ENCODE measurements around the gene MDFI. TPM values are rescaled to one million over a fixed set of nuclear protein-coding genes. Genes with fewer than 3 reads are reported as not detected.
A peak's percentile ranks its signal among the peaks of the same experiment; 100 is the strongest.

Gene MDFI
- total RNA-seq, 1 experiment from 2014 or later, result 96.4 TPM

DNA sequence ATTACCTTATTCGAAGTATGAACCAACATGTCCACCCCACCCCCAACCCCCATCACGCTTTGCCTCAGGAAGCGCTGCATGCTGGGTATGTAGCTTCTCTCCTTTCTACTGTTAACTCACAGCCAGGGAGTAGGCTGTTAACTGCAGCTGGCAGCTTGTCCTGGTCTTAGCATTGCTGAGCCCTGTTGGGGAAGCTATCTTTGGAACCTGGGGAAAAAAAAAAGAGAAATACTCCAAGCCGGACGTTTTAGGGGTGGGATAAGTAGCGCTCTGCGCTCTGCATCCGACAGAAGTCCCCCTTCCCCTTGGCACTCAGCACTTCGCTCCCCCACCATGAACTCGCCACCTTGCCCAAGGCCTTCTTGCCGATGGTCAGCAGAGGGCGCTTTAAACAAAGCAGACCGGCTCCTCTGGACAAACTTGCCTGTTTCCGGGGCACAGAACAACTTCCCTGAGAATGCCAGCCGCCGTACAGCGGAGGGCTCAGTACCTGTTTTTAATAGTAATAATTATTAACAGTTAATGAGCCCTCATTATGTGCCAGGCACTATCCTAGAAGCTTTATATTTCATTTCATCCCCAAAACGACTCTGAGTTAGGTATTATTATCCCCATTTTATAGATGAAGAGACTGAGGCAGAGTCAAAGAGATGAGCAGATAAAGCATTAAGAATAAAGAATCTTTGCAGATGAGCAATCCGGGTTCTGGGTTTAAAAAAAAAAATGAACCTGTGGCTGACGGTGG, 35.2 kb upstream of the MDFI start:
- ATAC-seq, result peak; percentile 83
- Histone ChIP-seq H3K4me1 (ENCODE audit: insufficient read depth, low read length) (peaks cover 7% of the 10 kb centered on the region), H4K20me1 (ENCODE audit: low read length) (no peaks in the 10 kb centered on the region), H3K9me2 (replicated peaks; ENCODE audit: low read length) (no peaks in the 10 kb centered on the region), H3K4me2 (ENCODE audit: low read length) (peak overlapping the region; percentile 77), H3K79me2 (ENCODE audit: low read length) (no peaks in the 10 kb centered on the region), H3K9ac (ENCODE audit: low read length) (no peak overlapping the region), H3K36me3 (ENCODE audit: low read depth, low read length) (no peaks in the 10 kb centered on the region), H3F3A (ENCODE audit: low read length, unreplicated experiment) (no peaks in the 10 kb centered on the region), H3K27ac (ENCODE audit: low read length) (no peak overlapping the region), H3K27me3 (ENCODE audit: low read length) (no peaks in the 10 kb centered on the region), H3K9me3 (ENCODE audit: low read length) (no peaks in the 10 kb centered on the region), H2AFZ (ENCODE audit: low read length) (peak overlapping the region; percentile 75), H3K4me3 (ENCODE audit: low read length) (peak overlapping the region; percentile 45; the same call in 1 of the 2 replicates)
- POLR2A ChIA-PET (ENCODE audit: unreplicated experiment), result interaction anchor here (0.6 to 0.7 kb wide), 2 partner anchors 16 to 34 kb away, joined by 3 to 6 read pairs; no protein-coding TSS in a partner anchor
- peak; percentile 85 for DNase-seq
- intact Hi-C loops (cut with micrococcal nuclease), result loop anchor here (1.0 to 10.0 kb wide), 2 partner anchors 79 to 172 kb away; partner anchors contain the start of gene FRS3
- BruUV-seq (replicated peaks), result TSS peak; percentile 10
- CTCF ChIA-PET, result interaction anchor here (0.6 to 1.8 kb wide), 5 partner anchors 10 to 235 kb away, joined by 3 to 12 read pairs (median 9); no protein-coding TSS in a partner anchor
- TF ChIP-seq, protein P1, sequence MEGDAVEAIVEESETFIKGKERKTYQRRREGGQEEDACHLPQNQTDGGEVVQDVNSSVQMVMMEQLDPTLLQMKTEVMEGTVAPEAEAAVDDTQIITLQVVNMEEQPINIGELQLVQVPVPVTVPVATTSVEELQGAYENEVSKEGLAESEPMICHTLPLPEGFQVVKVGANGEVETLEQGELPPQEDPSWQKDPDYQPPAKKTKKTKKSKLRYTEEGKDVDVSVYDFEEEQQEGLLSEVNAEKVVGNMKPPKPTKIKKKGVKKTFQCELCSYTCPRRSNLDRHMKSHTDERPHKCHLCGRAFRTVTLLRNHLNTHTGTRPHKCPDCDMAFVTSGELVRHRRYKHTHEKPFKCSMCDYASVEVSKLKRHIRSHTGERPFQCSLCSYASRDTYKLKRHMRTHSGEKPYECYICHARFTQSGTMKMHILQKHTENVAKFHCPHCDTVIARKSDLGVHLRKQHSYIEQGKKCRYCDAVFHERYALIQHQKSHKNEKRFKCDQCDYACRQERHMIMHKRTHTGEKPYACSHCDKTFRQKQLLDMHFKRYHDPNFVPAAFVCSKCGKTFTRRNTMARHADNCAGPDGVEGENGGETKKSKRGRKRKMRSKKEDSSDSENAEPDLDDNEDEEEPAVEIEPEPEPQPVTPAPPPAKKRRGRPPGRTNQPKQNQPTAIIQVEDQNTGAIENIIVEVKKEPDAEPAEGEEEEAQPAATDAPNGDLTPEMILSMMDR (conservative IDR thresholded peaks at IDR 0.05; ENCODE audit: low read depth, low read length), result peak; percentile 97
- no peak for TF ChIP-seq EZH2phosphoT487 (IDR thresholded peaks at IDR 0.05; ENCODE audit: borderline replicate concordance, low read length)

DNA sequence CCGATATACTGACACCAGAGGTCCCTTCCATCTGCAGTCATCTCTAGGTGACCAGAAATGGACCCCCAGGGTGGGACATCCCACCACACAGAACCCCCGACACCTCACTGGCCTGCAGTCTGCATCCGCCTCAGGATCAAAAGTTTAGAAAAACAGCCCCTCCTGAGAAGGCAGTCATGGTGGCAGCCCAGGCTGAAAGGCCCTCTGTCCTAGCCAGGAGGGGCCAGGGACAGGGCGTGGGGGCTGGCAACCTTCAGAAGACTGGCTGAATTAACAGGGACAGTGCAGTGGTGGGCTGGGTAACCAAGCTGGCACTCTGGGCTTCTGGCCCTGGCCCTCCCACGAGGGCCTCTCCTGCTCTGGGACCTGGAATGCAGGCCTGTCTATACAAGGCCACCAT, 34.3 kb upstream of the MDFI start:
- CTCF ChIA-PET, result interaction anchor here (0.7 kb wide), 1 partner anchor 9 kb away, joined by 3 read pairs; no protein-coding TSS in a partner anchor
- Histone ChIP-seq H3K9me2 (replicated peaks; ENCODE audit: low read length) (no peaks in the 10 kb centered on the region), H4K20me1 (ENCODE audit: low read length) (no peaks in the 10 kb centered on the region), H3K27me3 (ENCODE audit: low read length) (no peaks in the 10 kb centered on the region), H3K9ac (ENCODE audit: low read length) (no peak overlapping the region), H3K79me2 (ENCODE audit: low read length) (no peaks in the 10 kb centered on the region), H2AFZ (ENCODE audit: low read length) (no peak overlapping the region), H3F3A (ENCODE audit: low read length, unreplicated experiment) (no peaks in the 10 kb centered on the region), H3K27ac (ENCODE audit: low read length) (no peak overlapping the region), H3K4me1 (ENCODE audit: insufficient read depth, low read length) (peaks cover 7% of the 10 kb centered on the region), H3K4me3 (ENCODE audit: low read length) (no peak overlapping the region), H3K4me2 (ENCODE audit: low read length) (no peak overlapping the region), H3K9me3 (ENCODE audit: low read length) (no peaks in the 10 kb centered on the region), H3K36me3 (ENCODE audit: low read depth, low read length) (no peaks in the 10 kb centered on the region)
- intact Hi-C loops (cut with micrococcal nuclease), result loop anchor here (10.0 kb wide), 1 partner anchor 171 kb away; the partner anchor contains the start of gene FRS3
- POLR2A ChIA-PET (ENCODE audit: unreplicated experiment), result no interaction called here
- no TSS peak for BruUV-seq (replicated peaks)
- ATAC-seq (no peak), DNase-seq (no peak)
- TF ChIP-seq EZH2phosphoT487 (IDR thresholded peaks at IDR 0.05; ENCODE audit: borderline replicate concordance, low read length) (no peak), EZH2 (IDR thresholded peaks at IDR 0.05; ENCODE audit: low read length, unreplicated experiment) (no peak)
- TF ChIP-seq, protein P1 (conservative IDR thresholded peaks at IDR 0.05; ENCODE audit: low read depth, low read length), result no peak

DNA sequence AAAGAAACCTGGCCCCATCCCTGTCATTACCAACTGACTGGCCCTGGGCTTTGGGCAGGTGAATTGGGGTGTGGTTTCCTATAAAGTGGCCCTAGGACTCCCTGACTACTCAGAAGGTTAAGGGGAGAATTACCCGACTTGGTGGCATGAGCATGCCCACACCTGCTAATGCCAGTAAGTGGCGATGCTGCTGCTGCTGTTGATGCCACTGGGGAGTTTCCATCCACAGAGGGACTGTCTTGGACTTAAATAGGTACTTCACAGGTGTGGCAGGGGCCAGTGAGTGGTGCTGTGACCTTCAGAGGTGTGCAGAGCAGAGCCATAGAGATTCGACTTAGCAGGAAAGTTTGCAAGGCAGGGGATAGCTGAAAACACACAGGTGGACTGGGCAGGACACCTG, 32.6 kb upstream of the MDFI start:
- Histone ChIP-seq H3K79me2 (ENCODE audit: low read length) (no peaks in the 10 kb centered on the region), H4K20me1 (ENCODE audit: low read length) (no peaks in the 10 kb centered on the region), H2AFZ (ENCODE audit: low read length) (no peak overlapping the region), H3K4me3 (ENCODE audit: low read length) (no peak overlapping the region), H3K9ac (ENCODE audit: low read length) (no peak overlapping the region), H3K36me3 (ENCODE audit: low read depth, low read length) (no peaks in the 10 kb centered on the region), H3K9me3 (ENCODE audit: low read length) (no peaks in the 10 kb centered on the region), H3K9me2 (replicated peaks; ENCODE audit: low read length) (no peaks in the 10 kb centered on the region), H3F3A (ENCODE audit: low read length, unreplicated experiment) (no peaks in the 10 kb centered on the region), H3K27me3 (ENCODE audit: low read length) (no peaks in the 10 kb centered on the region), H3K27ac (ENCODE audit: low read length) (no peak overlapping the region), H3K4me1 (ENCODE audit: insufficient read depth, low read length) (peaks cover 7% of the 10 kb centered on the region), H3K4me2 (ENCODE audit: low read length) (no peak overlapping the region)
- no peak for TF ChIP-seq EZH2phosphoT487 (IDR thresholded peaks at IDR 0.05; ENCODE audit: borderline replicate concordance, low read length)
- no peak for TF ChIP-seq EZH2 (IDR thresholded peaks at IDR 0.05; ENCODE audit: low read length, unreplicated experiment)
- TF ChIP-seq, protein P1 (conservative IDR thresholded peaks at IDR 0.05; ENCODE audit: low read depth, low read length), result no peak
- POLR2A ChIA-PET (ENCODE audit: unreplicated experiment), result no interaction called here
- CTCF ChIA-PET, result no interaction called here
- intact Hi-C loops (cut with micrococcal nuclease), result loop anchor here (10.0 kb wide), 1 partner anchor 169 kb away; the partner anchor contains the start of gene FRS3
- DNase-seq, result no peak
- ATAC-seq, result no peak
- no TSS peak for BruUV-seq (replicated peaks)

All from PC-3 (cell line).